Erythroblast (primary cell): ENCODE results near the gene FIGNL1.

Experiments
- GATA1 ChIP-seq: IDR thresholded peaks from 2 replicates; pipeline ENCODE4 v1.6.1; 2011; ENCODE audit warnings: low read depth, mild to moderate bottlenecking, control low read depth, low read length, moderate library complexity
- POLR2A ChIP-seq: IDR thresholded peaks from 2 replicates; pipeline ENCODE4 v1.6.1; 2011; ENCODE audit warnings: mild to moderate bottlenecking, low read length

DNA sequence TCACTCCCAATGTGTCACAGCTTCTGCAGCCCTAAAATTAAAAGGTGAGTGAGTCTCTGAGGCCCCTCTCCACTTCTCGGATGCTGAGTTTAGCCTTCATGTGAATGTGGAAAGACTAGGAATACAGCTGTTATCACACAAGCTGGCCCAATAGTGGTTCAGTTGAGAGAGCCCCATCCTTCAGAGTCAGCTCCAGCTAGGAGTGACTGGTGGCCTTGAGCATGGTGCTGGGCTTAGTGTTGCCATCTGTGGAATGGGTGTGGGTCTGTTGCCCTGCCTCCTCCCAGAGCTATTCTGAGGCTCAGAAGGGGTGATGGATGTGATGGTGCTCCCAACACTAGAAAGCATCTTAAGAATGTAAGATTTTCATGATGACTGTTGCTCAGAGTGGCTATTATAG, 55.8 kb downstream of the FIGNL1 start:
- TF ChIP-seq POLR2A = no peak
- TF ChIP-seq GATA1 = no peak
